ENCODE data around the gene NAALADL2.

NAALADL2 gene

GRCh38 chr3:175343946-175344345 is 484.8 kb downstream of the NAALADL2 start:
- H3K27me3 ChIP-seq (replicated peaks): no peaks in the 10 kb centered on the region
- no peaks in the 10 kb centered on the region for H3K36me3 ChIP-seq (replicated peaks)
- no peak for TF ChIP-seq CTCF (IDR thresholded peaks at IDR 0.05; ENCODE audit: low read depth, low read length, missing control alignments)
- in situ Hi-C loops (cut with HindIII; ENCODE audit: low pct_ligation_motif_present, low sequenced_read_pairs): no loop called here
- H3K4me3 ChIP-seq (ENCODE audit: low read depth, low read length): no peak overlapping the region
- H3K27ac ChIP-seq: no peak overlapping the region
- no peak for DNase-seq

- Histone ChIP-seq H3K36me3 (replicated peaks) (no peaks in the 10 kb centered on the region), H3K27me3 (replicated peaks) (no peaks in the 10 kb centered on the region), H3K27ac (no peak overlapping the region), H3K4me3 (ENCODE audit: low read depth, low read length) (no peak overlapping the region)
- in situ Hi-C loops (cut with HindIII; ENCODE audit: low pct_ligation_motif_present, low sequenced_read_pairs): no loop called here
- DNase-seq: peak; percentile 92
- no peak for TF ChIP-seq CTCF (IDR thresholded peaks at IDR 0.05; ENCODE audit: low read depth, low read length, missing control alignments)
Measured at GRCh38 chr3:175346573-175347356, 487.6 kb downstream of the NAALADL2 start.

- in situ Hi-C loops (cut with HindIII; ENCODE audit: low pct_ligation_motif_present, low sequenced_read_pairs): no loop called here
- Histone ChIP-seq H3K27ac (no peak overlapping the region), H3K4me3 (ENCODE audit: low read depth, low read length) (no peak overlapping the region), H3K36me3 (replicated peaks) (no peaks in the 10 kb centered on the region), H3K27me3 (replicated peaks) (no peaks in the 10 kb centered on the region)
- DNase-seq: no peak
- TF ChIP-seq CTCF (IDR thresholded peaks at IDR 0.05; ENCODE audit: low read depth, low read length, missing control alignments): no peak
Measured at GRCh38 chr3:175349168-175349567, 490.0 kb downstream of the NAALADL2 start.

- H3K36me3 ChIP-seq (replicated peaks): no peaks in the 10 kb centered on the region
- no peak overlapping the region for H3K27ac ChIP-seq
- no peak for DNase-seq
- H3K4me3 ChIP-seq (ENCODE audit: low read depth, low read length): no peak overlapping the region
- no peaks in the 10 kb centered on the region for H3K27me3 ChIP-seq (replicated peaks)
- no peak for TF ChIP-seq CTCF (IDR thresholded peaks at IDR 0.05; ENCODE audit: low read depth, low read length, missing control alignments)
- in situ Hi-C loops (cut with HindIII; ENCODE audit: low pct_ligation_motif_present, low sequenced_read_pairs): no loop called here
Measured at GRCh38 chr3:175355801-175356335, 496.7 kb downstream of the NAALADL2 start.

GRCh38 chr3:175356899-175357324 is 497.8 kb downstream of the NAALADL2 start:
- H3K27ac ChIP-seq: peak overlapping the region; percentile 45
- no peaks in the 10 kb centered on the region for H3K27me3 ChIP-seq (replicated peaks)
- H3K4me3 ChIP-seq (ENCODE audit: low read depth, low read length): no peak overlapping the region
- in situ Hi-C loops (cut with HindIII; ENCODE audit: low pct_ligation_motif_present, low sequenced_read_pairs): no loop called here
- no peak for TF ChIP-seq CTCF (IDR thresholded peaks at IDR 0.05; ENCODE audit: low read depth, low read length, missing control alignments)
- no peaks in the 10 kb centered on the region for H3K36me3 ChIP-seq (replicated peaks)
- DNase-seq: no peak
